Thymus (tissue), 11 donors: ENCODE results near the gene PIH1D1. TPM values are rescaled to one million over a fixed set of nuclear protein-coding genes. Genes with fewer than 3 reads are reported as not detected.
A peak's percentile ranks its signal among the peaks of the same experiment; 100 is the strongest.

Experiments
- DNase-seq, 9 donors: peaks; one replicate each; pipeline ENCODE4 v3.0.0-alpha.2; 2013; ENCODE audit warnings: low spot score in 9 of 9, low read depth in 6 of 9, missing footprints in 1 of 9
- H3K27ac ChIP-seq, 2 donors: one replicate each; pipeline ENCODE4 v1.5.1; 2013; ENCODE audit warnings: control low read depth in 1 of 2, low read depth in 1 of 2, low read length in 1 of 2, mild to moderate bottlenecking in 1 of 2, moderate library complexity in 1 of 2
- H3K27me3 ChIP-seq, 2 donors: one replicate each; pipeline ENCODE4 v1.5.1; 2013; ENCODE audit warnings: low read length in 1 of 2; ENCODE audit not compliant: control insufficient read depth in 2 of 2, insufficient read depth in 1 of 2
- H3K36me3 ChIP-seq, 2 donors: one replicate each; pipeline ENCODE4 v1.5.1; 2013; ENCODE audit warnings: low read length in 1 of 2, mild to moderate bottlenecking in 1 of 2, moderate library complexity in 1 of 2; ENCODE audit not compliant: control insufficient read depth in 2 of 2, insufficient read depth in 2 of 2
- H3K4me1 ChIP-seq, 2 donors: one replicate each; pipeline ENCODE4 v1.5.1; 2013; ENCODE audit warnings: low read length in 2 of 2; ENCODE audit not compliant: control insufficient read depth in 2 of 2, insufficient read depth in 2 of 2
- H3K4me3 ChIP-seq, 2 donors: one replicate each; pipeline ENCODE4 v1.5.1; 2013; ENCODE audit warnings: low read length in 2 of 2, control low read depth in 1 of 2, mild to moderate bottlenecking in 1 of 2
- H3K9me3 ChIP-seq, 2 donors: one replicate each; pipeline ENCODE4 v1.5.1; 2013; ENCODE audit warnings: low read length in 1 of 2, mild to moderate bottlenecking in 1 of 2; ENCODE audit not compliant: control insufficient read depth in 2 of 2, insufficient read depth in 1 of 2
- WGBS: extraction: QIAGEN DNeasy Blood & Tissue Kit; methylation state at CpG from one replicate; pipeline ENCODE4 v1.1.7; 2013; 5-methylcytosine and 5-hydroxymethylcytosine counted together
- polyA plus RNA-seq: library from polyadenylated mRNA; stranded (reverse); fragments of 200-250 nt; gene quantifications from one replicate; pipeline ENCODE4 v1.2.3, GENCODE V29; 2013
- total RNA-seq: library from RNA; stranded (reverse); fragments of 120-200 nt; gene quantifications from one replicate; pipeline ENCODE4 v1.2.4, GENCODE V29; 2013
- donor health status: healthy.

Gene PIH1D1
- total and polyA plus RNA-seq, 2 donors: 99.1 to 130 TPM

DNA sequence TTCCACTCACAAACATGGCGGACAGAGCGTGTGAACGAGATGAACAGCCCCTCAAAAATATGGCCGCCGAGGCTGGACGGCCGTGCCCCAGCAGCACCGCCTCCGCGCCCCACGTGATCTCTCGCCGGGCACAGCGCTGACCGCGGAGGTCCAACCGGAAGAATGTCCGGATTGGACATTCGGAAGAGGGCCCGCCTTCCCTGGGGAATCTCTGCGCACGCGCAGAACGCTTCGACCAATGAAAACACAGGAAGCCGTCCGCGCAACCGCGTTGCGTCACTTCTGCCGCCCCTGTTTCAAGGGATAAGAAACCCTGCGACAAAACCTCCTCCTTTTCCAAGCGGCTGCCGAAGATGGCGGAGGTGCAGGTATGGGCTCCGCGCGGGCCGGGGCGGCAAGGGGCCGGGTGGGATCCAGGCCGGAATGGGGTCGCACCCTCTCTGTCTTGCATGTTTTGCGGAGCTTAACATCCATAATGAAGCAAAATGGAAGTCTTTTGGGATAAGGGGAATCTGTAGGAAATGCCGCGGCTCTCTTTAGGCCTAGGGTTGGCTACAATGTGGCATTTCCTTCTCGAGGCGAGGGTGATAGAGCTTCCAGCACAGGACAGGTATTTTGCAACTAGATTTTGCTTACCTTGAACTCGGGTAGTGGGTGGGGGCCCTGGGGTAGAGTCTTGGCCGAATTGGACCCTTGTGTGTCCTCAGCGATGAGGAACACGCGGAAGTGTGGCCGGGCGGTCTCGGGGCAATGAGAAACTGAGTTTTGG, 35.8 kb upstream of the PIH1D1 start, which contains the start of gene RPL13A:
Gene RPL13A (plus strand): TSS at position 332 of the 769 bp plus-strand sequence. CDS start 22 bp downstream, at position 354.
- Histone ChIP-seq H3K4me1 (peaks cover 14 to 38% of the 10 kb centered on the region in 2 donors), H3K36me3 (peaks cover 47 to 58% of the 10 kb centered on the region in 2 donors), H3K27ac (peak within 1 kb of the TSS; percentile 82 to 91), H3K27me3 (no peaks in the 10 kb centered on the region), H3K4me3 (peak within 1 kb of the TSS; percentile 80 to 97), H3K9me3 (peaks cover 0 to 6% of the 10 kb centered on the region in 2 donors)
- WGBS: under 1% methylated on average over 57 of the region's 57 CpGs
- DNase-seq: peak; percentile 99 to 100 (median 100)

- no peaks in the 10 kb centered on the region for H3K27me3 ChIP-seq
Observed at GRCh38 chr19:49486710-49487276, 35.2 kb upstream of the PIH1D1 start.

DNA sequence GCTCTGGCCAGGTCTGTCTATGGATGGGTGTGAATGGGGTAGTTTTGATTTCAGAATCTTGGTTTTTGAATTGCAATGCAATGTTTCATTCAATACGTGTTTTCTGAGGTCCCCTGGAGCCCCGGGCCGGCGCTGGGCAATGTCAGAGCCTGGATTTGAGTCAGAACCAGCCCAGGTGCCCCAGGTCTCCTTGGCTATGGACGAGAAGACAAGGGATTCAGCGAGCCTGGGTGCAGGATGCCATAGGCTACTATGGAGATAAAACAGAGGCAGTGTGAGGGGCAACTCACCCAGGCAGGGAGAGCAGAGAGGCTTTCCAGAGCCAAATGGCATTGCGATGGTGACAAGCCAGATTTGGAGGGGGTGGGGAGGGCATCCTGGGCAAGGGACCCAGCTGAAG, 34.6 kb upstream of the PIH1D1 start:
- H3K27me3 ChIP-seq: no peaks in the 10 kb centered on the region
- H3K9me3 ChIP-seq: peaks cover 0 to 6% of the 10 kb centered on the region in 2 donors
- no peak overlapping the region for H3K4me3 ChIP-seq
- H3K27ac ChIP-seq: peak overlapping the region in 1 of 2 donors; percentile 60
- DNase-seq: no peak
- peaks cover 42 to 48% of the 10 kb centered on the region in 2 donors for H3K36me3 ChIP-seq
- peaks cover 14 to 38% of the 10 kb centered on the region in 2 donors for H3K4me1 ChIP-seq
- WGBS: 97% methylated on average over 7 of the region's 7 CpGs

More at GRCh38 chr19:49486710-49487276, 35.2 kb upstream of the PIH1D1 start:
- DNase-seq: no peak
- Histone ChIP-seq H3K36me3 (peaks cover 43 to 53% of the 10 kb centered on the region in 2 donors), H3K27ac (peak overlapping the region; percentile 80 to 91), H3K4me1 (peaks cover 14 to 38% of the 10 kb centered on the region in 2 donors), H3K4me3 (peak overlapping the region; percentile 28 to 80), H3K9me3 (peaks cover 0 to 6% of the 10 kb centered on the region in 2 donors)
- WGBS: 68% methylated on average over 23 of the region's 23 CpGs

DNA sequence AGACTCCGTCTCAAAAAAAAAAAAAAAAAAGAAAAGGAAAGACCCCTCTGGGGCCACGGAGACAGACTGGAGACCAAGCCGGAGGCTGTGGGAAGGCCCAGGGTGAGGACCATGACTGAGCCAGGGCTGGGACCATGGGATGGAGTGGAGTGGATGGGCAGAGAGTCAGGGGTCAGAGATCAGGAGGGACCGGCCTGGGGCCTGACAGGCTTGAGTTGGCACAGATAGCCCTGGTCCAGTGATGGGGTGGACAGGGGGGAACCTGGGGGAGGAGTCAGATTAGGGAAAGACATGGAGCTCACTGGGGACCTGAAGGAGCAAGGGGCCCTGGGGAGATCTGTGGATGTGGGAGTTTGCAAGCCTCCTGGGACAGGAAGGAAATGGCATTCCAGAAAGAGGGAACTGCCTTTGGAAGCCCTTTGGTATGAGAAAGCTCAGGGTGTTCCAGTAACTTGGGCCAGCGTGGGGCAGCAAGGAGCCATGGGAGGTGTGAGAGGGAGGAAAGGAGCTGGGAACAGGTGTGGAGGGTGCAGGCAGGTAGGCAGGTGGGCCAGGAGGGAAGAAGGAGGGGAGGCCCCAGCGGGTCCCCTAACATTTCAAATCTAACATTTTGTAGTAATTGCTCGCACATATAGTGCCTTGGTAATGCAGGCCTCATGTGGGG, 29.5 kb upstream of the PIH1D1 start:
- Histone ChIP-seq H3K4me1 (peaks cover 4 to 13% of the 10 kb centered on the region in 2 donors), H3K36me3 (peaks cover 25 to 40% of the 10 kb centered on the region in 2 donors), H3K27me3 (no peaks in the 10 kb centered on the region), H3K4me3 (no peak overlapping the region), H3K27ac (no peak overlapping the region), H3K9me3 (peaks cover 0 to 3% of the 10 kb centered on the region in 2 donors)
- 99% methylated on average over 7 of the region's 7 CpGs for WGBS
- no peak for DNase-seq

GRCh38 chr19:49479975-49480628, 28.5 kb upstream of the PIH1D1 start:
- DNase-seq: no peak
- WGBS: 90% methylated on average over 14 of the region's 14 CpGs
- H3K36me3 ChIP-seq: peaks cover 19 to 33% of the 10 kb centered on the region in 2 donors

DNA sequence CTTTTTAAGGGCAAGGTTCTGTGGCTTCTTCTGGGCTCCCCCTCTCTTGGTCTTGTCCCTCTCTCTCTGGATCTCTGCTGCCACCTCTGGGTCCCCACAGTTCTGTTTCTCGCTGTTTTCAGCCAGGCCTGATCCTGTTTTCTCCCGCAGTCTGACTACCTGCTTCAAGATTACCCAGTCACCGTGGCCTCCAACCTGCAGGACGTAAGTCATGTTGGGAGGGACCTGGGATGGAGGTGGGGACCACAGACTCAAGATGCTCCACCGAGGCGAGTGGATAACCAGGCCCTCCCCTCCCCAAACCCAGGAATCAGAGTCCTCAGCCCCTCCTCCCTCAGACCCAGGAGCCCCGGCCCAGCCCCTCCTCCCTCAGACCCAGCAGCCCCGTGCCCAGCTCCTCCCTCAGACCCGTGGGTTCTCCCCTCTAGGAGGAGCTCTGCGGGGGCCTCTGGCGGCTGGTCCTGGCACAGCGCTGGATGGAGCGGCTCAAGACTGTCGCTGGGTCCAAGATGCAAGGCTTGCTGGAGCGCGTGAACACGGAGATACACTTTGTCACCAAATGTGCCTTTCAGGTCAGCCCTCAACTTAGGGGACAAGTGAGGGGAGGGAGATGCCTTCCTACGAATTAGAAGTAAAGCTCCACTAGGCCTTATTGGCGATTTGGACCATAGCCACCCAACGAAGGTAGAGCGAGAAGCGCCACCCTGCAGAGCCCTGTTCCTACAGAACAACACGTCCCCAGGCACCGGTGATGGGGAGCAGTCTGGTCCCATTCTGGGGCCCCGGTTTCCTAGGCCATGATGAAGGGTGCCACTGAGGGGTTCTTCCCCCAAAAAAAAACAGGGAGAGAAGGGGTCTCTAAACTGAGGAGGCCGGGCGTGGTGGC, 24.6 kb upstream of the PIH1D1 start:
- WGBS: 57% methylated on average over 27 of the region's 27 CpGs
- Histone ChIP-seq H3K9me3 (peaks cover 0 to 13% of the 10 kb centered on the region in 2 donors), H3K4me1 (peaks cover 17 to 50% of the 10 kb centered on the region in 2 donors), H3K4me3 (peak overlapping the region; percentile 21 to 76), H3K36me3 (peaks cover 9 to 17% of the 10 kb centered on the region in 2 donors), H3K27ac (peak overlapping the region; percentile 72 to 95), H3K27me3 (no peaks in the 10 kb centered on the region)
- peak in 3 of 9 donors; percentile 64 to 78 (median 69) for DNase-seq

More at GRCh38 chr19:49479975-49480628, 28.5 kb upstream of the PIH1D1 start:
- no peak overlapping the region for H3K4me3 ChIP-seq
- peaks cover 7 to 23% of the 10 kb centered on the region in 2 donors for H3K4me1 ChIP-seq
- no peak overlapping the region for H3K27ac ChIP-seq
- H3K9me3 ChIP-seq: peaks cover 0 to 3% of the 10 kb centered on the region in 2 donors
- H3K27me3 ChIP-seq: no peaks in the 10 kb centered on the region

- 69% methylated on average over 15 of the region's 15 CpGs for WGBS
- H3K27me3 ChIP-seq: no peaks in the 10 kb centered on the region
- H3K27ac ChIP-seq: peak overlapping the region; percentile 95 to 99
- peaks cover 7 to 11% of the 10 kb centered on the region in 2 donors for H3K36me3 ChIP-seq
- peak overlapping the region; percentile 76 to 88 for H3K4me3 ChIP-seq
- H3K4me1 ChIP-seq: peaks cover 23 to 59% of the 10 kb centered on the region in 2 donors
- H3K9me3 ChIP-seq: peaks cover 0 to 12% of the 10 kb centered on the region in 2 donors
- DNase-seq: peak in 1 of 9 donors; percentile 48
Observed at GRCh38 chr19:49475191-49475917, 23.7 kb upstream of the PIH1D1 start.
